GM12801 (cell line): ENCODE data around the gene C10orf90.

Source experiments
- CTCF ChIP-seq: IDR thresholded peaks from one replicate; pipeline ENCODE4 v1.5.1; 2011; ENCODE audit warnings: control low read depth; ENCODE audit not compliant: insufficient read length; ENCODE audit errors: extremely low read depth

Gene C10orf90

GRCh38 chr10:126563361-126563760 lies 107.1 kb downstream of the C10orf90 start:
- TF ChIP-seq CTCF, result no peak

GRCh38 chr10:126561921-126562680 lies 108.4 kb downstream of the C10orf90 start:
- no peak for TF ChIP-seq CTCF

GRCh38 chr10:126561294-126561920 lies 109.1 kb downstream of the C10orf90 start:
- TF ChIP-seq CTCF, result no peak

GRCh38 chr10:126558881-126559280 lies 111.6 kb downstream of the C10orf90 start:
- TF ChIP-seq CTCF, result no peak

GRCh38 chr10:126551202-126551601 lies 119.3 kb downstream of the C10orf90 start:
- no peak for TF ChIP-seq CTCF

- TF ChIP-seq CTCF, result no peak
Observed at GRCh38 chr10:126549344-126549743, 121.1 kb downstream of the C10orf90 start.

- no peak for TF ChIP-seq CTCF
Observed at GRCh38 chr10:126544565-126544964, 125.9 kb downstream of the C10orf90 start.
